Fibroblast of lung (primary cell): ENCODE data around the gene RARS1.

ENCODE experiments used
- EZH2 ChIP-seq: IDR thresholded peaks from 2 replicates; pipeline ENCODE4 v1.5.1; 2012; ENCODE audit warnings: low read length, control low read depth, mild to moderate bottlenecking; ENCODE audit errors: missing control alignments
- TF ChIP-seq, protein P1 (sequence below), 2 donors: IDR thresholded peaks in 1 of 2; conservative IDR thresholded peaks in 1 of 2; 1 replicate in 1 of 2; 2 replicates in 1 of 2; pipeline ENCODE4 v1.5.1; 2011 to 2012; ENCODE audit warnings: low read length in 2 of 2, control low read depth in 1 of 2, inconsistent platforms in 1 of 2, low read depth in 1 of 2, mild to moderate bottlenecking in 1 of 2

DNA sequence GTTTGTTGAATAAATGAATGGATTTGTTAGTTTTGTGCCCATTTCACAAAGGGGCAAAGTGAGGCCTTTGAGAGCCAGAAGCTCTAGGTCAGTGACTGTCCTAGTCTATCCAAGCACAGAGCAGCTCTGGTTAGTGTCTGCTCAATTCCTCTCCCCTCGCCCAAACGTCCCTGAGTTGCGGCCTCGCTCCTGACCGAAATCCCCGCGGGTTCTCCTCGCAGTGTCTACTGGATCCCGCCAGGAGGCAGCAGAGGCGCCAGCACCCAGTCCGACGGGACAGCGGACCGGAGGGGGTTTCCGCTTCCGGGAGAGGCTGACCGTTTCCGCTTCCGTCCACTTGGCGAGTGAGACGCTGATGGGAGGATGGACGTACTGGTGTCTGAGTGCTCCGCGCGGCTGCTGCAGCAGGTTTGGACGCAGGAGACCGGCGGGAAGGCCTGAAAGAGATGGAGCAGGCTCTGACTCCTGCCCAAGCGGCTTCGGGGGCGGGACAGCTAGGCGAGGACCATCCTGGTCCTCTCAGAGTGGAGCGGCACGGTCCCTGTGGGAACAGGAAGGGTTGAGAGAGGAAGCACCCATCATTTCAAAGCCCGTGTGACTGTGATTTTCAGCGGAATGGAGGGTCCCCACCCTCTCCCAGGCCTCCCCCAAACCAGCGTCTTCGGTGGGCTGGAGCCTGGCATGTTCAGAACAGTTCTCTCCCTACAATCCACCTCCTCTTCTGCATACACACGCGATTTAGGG is at the start of gene RARS1:
- TF ChIP-seq, protein P1, sequence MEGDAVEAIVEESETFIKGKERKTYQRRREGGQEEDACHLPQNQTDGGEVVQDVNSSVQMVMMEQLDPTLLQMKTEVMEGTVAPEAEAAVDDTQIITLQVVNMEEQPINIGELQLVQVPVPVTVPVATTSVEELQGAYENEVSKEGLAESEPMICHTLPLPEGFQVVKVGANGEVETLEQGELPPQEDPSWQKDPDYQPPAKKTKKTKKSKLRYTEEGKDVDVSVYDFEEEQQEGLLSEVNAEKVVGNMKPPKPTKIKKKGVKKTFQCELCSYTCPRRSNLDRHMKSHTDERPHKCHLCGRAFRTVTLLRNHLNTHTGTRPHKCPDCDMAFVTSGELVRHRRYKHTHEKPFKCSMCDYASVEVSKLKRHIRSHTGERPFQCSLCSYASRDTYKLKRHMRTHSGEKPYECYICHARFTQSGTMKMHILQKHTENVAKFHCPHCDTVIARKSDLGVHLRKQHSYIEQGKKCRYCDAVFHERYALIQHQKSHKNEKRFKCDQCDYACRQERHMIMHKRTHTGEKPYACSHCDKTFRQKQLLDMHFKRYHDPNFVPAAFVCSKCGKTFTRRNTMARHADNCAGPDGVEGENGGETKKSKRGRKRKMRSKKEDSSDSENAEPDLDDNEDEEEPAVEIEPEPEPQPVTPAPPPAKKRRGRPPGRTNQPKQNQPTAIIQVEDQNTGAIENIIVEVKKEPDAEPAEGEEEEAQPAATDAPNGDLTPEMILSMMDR (conservative IDR thresholded peaks at IDR 0.05 in 1 of 2, IDR thresholded peaks at IDR 0.05 in 1 of 2; ENCODE audit: low read depth in 1 of 2, low read length in 2 of 2) = peak; percentile 98 to 99
- TF ChIP-seq EZH2 = no peak
